ENCODE results near the gene SLC41A3. TPM values are rescaled to one million over a fixed set of nuclear protein-coding genes. Genes with fewer than 3 reads are reported as not detected.

SLC41A3 gene
- total RNA-seq = 10 to 100 TPM; 21.8 to 31.9 (median 31.1) TPM

GRCh38 chr3:126083913-126084767, at the start of gene SLC41A3:
TSS of gene SLC41A3 (minus strand) at chr3:126084124. CDS start at chr3:126068219, 15,905 bp downstream.
- no peak for TF ChIP-seq CTCF (IDR thresholded peaks at IDR 0.05; ENCODE audit: low read depth)

GRCh38 chr3:126133606-126134005, 49.7 kb upstream of the SLC41A3 start:
- no peak for TF ChIP-seq CTCF (IDR thresholded peaks at IDR 0.05; ENCODE audit: low read depth)

- no peak for TF ChIP-seq CTCF (IDR thresholded peaks at IDR 0.05; ENCODE audit: low read depth)
These were observed 49.0 kb upstream of the SLC41A3 start for GRCh38 chr3:126132751-126133511.

- no peak for TF ChIP-seq CTCF (IDR thresholded peaks at IDR 0.05; ENCODE audit: low read depth)
These were observed 48.2 kb upstream of the SLC41A3 start for GRCh38 chr3:126131881-126132750.

GRCh38 chr3:126130981-126131745, 47.2 kb upstream of the SLC41A3 start:
- TF ChIP-seq CTCF (IDR thresholded peaks at IDR 0.05; ENCODE audit: low read depth) = no peak

GRCh38 chr3:126130081-126130855, 46.3 kb upstream of the SLC41A3 start:
- TF ChIP-seq CTCF (IDR thresholded peaks at IDR 0.05; ENCODE audit: low read depth) = no peak

All from subcutaneous adipose tissue (tissue), 4 donors.